Cardiac muscle cell (in vitro differentiated cells and primary cell): ENCODE measurements around the gene SUFU. TPM values are rescaled to one million over a fixed set of nuclear protein-coding genes. Genes with fewer than 3 reads are reported as not detected.

Experiments
- DNase-seq, 2 donors: peaks; one replicate each; pipeline versions ENCODE4 v3.0.0 to v3.0.0-alpha.2; 2010 to 2017; ENCODE audit warnings: low read depth in 1 of 2, low spot score in 1 of 2
- H3K27ac ChIP-seq: fragments of 200-600 bp; sonication (generic); 2 replicates; pipeline ENCODE4 v1.5.1; 2016
- H3K27me3 ChIP-seq: fragments of 200-600 bp; sonication (generic); 2 replicates; pipeline ENCODE4 v1.6.0; 2016; ENCODE audit warnings: control low read depth
- H3K36me3 ChIP-seq: fragments of 200-600 bp; sonication (generic); 2 replicates; pipeline ENCODE4 v1.5.1; 2016; ENCODE audit warnings: control low read depth
- H3K4me1 ChIP-seq: fragments of 200-600 bp; sonication (generic); 2 replicates; pipeline ENCODE4 v1.8.1; 2017; ENCODE audit warnings: low read depth, mild to moderate bottlenecking, mixed run types
- H3K4me3 ChIP-seq: fragments of 200-600 bp; sonication (generic); 2 replicates; pipeline ENCODE4 v1.5.1; 2016; ENCODE audit warnings: mild to moderate bottlenecking
- H3K9me3 ChIP-seq: fragments of 200-600 bp; sonication (generic); 2 replicates; pipeline ENCODE4 v1.5.1; 2017; ENCODE audit warnings: low read depth, mild to moderate bottlenecking, control low read depth
- polyA plus RNA-seq: library from polyadenylated mRNA; unstranded; fragments of >200 nt; fragmentation: Nextera tagmentation; extraction: Ambion mirVana; gene quantifications from 2 replicates; pipeline ENCODE4 v1.2.1, GENCODE V29; 2016
- total RNA-seq: library from RNA; depleted of rRNA; stranded (reverse); fragments of >200 nt; gene quantifications from 2 replicates; pipeline ENCODE4 v1.2.3, GENCODE V29; 2016
- TF ChIP-seq, protein P1 (sequence below): IDR thresholded peaks from 2 replicates; pipeline ENCODE4 v1.5.1; 2012; ENCODE audit warnings: low read depth, mild to moderate bottlenecking, low read length

The SUFU gene
- total and polyA plus RNA-seq, 2 experiments from 2014 or later: 14.2 to 18.4 TPM

DNA sequence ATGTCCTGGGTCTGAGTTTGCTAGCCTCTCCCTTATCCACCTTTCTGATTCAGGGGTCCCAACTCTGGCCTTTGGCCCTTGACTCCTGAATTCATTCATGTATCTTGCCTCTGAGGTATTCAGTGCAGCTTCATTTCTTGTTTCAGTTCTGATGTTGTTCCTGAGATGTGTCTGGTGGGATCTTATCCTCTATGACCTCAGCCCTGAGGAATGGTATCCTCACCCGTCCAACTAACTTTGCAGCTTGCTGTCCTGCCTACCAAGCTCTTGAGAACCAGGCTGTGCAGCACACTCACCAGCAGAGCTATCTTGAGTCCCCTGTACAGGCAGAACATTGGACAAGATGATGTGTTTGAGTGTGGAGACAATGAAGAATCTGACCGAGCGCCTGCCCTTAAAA lies 13.8 kb downstream of the SUFU start:
- H3K36me3 ChIP-seq: peaks cover 2% of the 10 kb centered on the region
- peak in 1 of 2 donors; percentile 45 for DNase-seq
- H3K9me3 ChIP-seq: no peaks in the 10 kb centered on the region
- no peak overlapping the region for H3K27ac ChIP-seq
- H3K4me1 ChIP-seq: no peaks in the 10 kb centered on the region
- H3K4me3 ChIP-seq: no peak overlapping the region
- TF ChIP-seq, protein P1, sequence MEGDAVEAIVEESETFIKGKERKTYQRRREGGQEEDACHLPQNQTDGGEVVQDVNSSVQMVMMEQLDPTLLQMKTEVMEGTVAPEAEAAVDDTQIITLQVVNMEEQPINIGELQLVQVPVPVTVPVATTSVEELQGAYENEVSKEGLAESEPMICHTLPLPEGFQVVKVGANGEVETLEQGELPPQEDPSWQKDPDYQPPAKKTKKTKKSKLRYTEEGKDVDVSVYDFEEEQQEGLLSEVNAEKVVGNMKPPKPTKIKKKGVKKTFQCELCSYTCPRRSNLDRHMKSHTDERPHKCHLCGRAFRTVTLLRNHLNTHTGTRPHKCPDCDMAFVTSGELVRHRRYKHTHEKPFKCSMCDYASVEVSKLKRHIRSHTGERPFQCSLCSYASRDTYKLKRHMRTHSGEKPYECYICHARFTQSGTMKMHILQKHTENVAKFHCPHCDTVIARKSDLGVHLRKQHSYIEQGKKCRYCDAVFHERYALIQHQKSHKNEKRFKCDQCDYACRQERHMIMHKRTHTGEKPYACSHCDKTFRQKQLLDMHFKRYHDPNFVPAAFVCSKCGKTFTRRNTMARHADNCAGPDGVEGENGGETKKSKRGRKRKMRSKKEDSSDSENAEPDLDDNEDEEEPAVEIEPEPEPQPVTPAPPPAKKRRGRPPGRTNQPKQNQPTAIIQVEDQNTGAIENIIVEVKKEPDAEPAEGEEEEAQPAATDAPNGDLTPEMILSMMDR: no peak
- H3K27me3 ChIP-seq: no peaks in the 10 kb centered on the region

DNA sequence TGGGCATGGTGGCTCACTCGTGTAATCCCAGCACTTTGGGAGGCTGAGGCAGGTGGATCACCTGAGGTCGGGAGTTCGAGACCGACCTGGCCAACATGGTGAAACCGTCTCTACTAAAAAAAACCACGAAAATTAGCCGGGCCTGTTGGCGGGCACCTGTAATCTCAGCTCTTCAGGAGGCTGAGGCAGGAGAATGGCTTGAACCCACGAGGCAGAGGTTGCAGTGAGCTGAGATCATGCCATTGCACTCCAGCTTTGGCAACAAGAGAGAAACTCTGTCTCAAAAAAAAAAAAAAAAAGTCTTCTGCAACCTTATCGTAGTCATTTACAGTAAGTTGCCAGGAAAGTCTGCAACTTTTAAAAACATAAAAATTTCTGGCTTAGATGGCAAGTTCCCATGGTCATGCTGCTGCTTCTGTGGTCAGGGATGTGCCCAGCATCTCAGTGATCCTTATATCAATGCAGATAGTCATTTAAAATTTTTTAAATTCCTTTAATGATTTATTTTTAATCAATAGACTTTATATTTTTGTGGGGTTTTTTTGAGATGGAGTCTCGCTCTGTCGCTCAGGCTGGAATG lies 15.6 kb downstream of the SUFU start:
- H3K9me3 ChIP-seq: no peaks in the 10 kb centered on the region
- no peaks in the 10 kb centered on the region for H3K27me3 ChIP-seq
- H3K4me3 ChIP-seq: no peak overlapping the region
- TF ChIP-seq, protein P1: no peak
- H3K36me3 ChIP-seq: no peaks in the 10 kb centered on the region
- no peak overlapping the region for H3K27ac ChIP-seq
- DNase-seq: no peak
- H3K4me1 ChIP-seq: no peaks in the 10 kb centered on the region

DNA sequence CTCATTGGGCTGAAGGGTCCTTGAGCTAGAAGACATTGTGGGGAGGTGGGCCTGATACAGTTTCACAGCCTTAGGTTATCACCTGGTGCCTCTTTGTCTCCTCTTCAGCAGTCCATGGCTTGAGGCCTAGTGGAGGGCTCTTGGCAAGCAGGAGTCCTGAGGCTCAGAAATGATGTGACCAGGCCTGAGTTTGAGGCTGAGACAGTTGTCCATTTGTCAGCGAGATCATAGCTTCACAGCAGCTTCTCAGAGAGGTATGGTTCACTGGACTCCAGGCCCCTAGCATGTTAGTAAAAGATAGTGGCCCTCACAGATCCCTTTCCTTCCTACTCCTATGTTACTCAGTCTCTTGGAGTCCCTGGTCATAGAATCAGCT lies 19.1 kb downstream of the SUFU start:
- no peaks in the 10 kb centered on the region for H3K27me3 ChIP-seq
- H3K9me3 ChIP-seq: no peaks in the 10 kb centered on the region
- no peak for DNase-seq
- no peaks in the 10 kb centered on the region for H3K4me1 ChIP-seq
- no peak overlapping the region for H3K4me3 ChIP-seq
- no peaks in the 10 kb centered on the region for H3K36me3 ChIP-seq
- TF ChIP-seq, protein P1: no peak
- no peak overlapping the region for H3K27ac ChIP-seq

DNA sequence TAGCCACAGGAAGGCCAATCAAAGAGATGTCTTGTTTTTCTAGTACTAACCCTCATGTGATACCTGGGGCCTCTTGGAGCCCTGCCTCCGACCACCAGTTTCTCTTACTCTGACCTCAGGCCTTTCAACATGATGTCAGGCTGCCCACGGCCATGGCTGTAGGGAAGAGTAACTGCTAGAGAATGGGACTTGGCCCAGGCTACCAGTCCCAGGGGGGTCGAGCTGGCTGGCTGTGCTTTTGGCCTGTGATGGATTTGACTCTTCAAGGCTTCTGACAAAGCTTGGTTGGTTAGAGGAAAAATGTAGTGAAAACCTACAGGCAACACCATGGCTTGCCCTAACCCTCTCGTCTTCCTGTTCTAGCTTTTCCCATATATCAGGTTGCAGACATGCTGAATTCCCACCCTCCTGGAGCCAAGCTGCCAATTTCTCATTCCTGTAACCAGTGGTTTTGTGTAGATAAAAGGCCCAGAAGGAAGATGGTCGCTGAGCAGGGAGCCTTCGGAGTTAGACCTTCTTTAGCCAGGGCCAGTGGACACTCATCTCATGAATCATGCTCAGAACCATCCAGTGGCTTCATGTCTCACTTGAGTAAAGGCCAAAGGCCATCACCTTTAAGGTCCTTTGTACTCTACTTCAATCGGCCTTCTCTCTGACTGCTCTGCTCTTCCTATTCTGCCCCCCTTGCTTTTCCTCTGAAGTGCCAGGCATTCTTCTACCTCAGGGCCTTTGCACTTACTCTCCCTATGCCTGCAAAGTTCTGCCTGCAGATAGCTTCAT lies 19.7 kb downstream of the SUFU start:
- peak in 1 of 2 donors; percentile 82 for DNase-seq
- no peak overlapping the region for H3K4me3 ChIP-seq
- H3K9me3 ChIP-seq: no peaks in the 10 kb centered on the region
- H3K4me1 ChIP-seq: no peaks in the 10 kb centered on the region
- no peaks in the 10 kb centered on the region for H3K27me3 ChIP-seq
- TF ChIP-seq, protein P1: no peak
- H3K36me3 ChIP-seq: no peaks in the 10 kb centered on the region
- no peak overlapping the region for H3K27ac ChIP-seq

DNA sequence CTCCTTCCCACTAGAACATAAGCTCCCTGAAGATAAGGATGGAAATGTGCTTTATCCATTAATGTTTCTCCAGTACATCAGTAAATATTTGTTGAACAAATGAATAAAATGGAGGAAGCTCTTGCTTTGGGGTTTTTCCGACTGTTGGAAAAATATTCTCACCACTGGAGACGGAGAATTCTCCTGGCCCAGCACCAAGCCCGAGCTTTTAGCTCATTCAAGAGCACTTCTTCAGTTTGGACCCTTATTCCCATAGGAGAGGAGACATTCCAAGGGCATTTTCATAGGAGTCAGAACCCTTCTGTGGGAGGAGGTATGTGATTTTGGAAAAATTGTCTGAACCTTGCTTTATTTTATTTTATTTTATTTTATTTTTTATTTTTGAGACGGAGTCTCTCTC lies 21.0 kb downstream of the SUFU start:
- Histone ChIP-seq H3K27ac (no peak overlapping the region), H3K4me1 (no peaks in the 10 kb centered on the region), H3K4me3 (no peak overlapping the region), H3K9me3 (no peaks in the 10 kb centered on the region), H3K36me3 (no peaks in the 10 kb centered on the region), H3K27me3 (no peaks in the 10 kb centered on the region)
- no peak for DNase-seq
- TF ChIP-seq, protein P1: no peak
